GM12873 (cell line): Measurements from ENCODE around the gene AGGF1.

Experiments used
- CTCF ChIP-seq: IDR thresholded peaks from 2 replicates; pipeline ENCODE4 v1.5.1; 2012; ENCODE audit warnings: low read depth, mild to moderate bottlenecking, moderate library complexity, low read length, control low read depth; ENCODE audit not compliant: insufficient read depth; ENCODE audit errors: missing control alignments

AGGF1 gene

DNA sequence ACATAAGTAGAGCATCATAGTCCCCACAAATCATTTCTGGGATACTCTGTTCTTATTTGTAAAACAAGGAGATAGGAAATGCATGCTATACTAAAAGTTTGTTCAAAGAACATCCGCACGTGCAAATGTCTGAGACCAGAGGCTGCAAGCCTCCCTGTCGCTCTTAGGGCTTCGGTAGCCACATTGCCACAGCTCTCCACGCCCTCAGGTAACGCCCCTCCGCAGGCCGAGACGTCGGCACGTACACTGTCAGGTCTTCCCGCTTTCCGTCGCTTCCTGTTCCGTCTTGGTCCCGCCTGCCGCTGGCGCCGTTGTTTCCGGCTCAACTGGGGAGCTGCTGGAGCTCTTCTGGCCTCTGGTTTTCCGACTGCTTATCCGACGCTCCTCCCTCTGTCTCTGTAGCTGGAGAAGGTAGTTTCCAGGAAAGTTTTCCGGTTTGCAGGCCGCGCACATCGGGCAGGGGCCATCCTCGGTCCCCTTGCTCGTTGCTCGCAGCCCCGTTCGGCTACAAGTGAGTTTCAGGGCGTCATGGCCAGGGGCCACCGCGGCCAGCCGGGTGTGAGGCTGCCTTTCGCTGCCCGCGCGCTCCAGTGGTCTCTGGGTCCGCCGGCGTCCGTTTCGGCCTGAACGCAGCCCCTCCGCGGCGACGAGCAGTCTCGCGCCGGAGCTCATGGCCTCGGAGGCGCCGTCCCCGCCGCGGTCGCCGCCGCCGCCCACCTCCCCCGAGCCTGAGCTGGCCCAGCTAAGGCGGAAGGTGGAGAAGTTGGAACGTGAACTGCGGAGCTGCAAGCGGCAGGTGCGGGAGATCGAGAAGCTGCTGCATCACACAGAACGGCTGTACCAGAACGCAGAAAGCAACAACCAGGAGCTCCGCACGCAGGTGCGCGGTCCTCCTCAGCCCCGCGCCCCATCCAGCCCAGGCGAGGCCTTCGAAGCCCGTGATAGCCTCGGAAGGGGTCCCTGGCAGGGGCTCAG is at the start of gene AGGF1:
Gene AGGF1, plus strand, starts transcription at position 308 of the 975 bp plus-strand sequence. Its CDS starts 363 bp downstream, at position 671.
- no peak for TF ChIP-seq CTCF

DNA sequence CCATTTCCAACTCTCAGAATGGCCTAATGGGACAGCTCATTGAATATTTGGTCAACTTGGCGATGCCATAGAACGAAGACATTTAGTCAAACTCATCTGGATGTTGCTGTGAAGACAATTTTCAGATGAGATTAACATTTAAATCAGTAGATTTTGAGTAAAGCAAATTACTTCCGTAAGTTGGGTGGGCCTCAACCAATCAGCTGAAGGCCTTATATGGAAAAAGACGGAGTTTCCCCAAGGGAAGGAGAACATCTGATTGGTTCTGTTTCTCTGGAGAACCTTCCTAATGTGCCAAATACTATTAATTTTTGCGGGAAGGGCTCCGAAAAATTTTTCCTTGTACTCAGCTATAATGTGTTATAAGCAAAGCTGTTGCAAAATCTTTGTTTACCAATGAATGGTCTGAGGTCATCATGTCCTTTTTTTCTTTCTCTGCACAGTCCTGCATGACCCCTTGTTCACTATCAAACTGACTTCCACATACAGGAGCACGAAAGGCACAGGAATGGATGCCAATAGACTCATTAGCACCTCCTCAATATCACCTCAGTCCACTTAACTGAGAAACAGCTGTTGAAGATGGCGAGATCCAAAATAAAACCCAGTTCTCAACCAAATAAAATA is 49.6 kb upstream of the AGGF1 start:
- TF ChIP-seq CTCF = no peak

GRCh38 chr5:76982450-76982849 is 47.8 kb upstream of the AGGF1 start:
- no peak for TF ChIP-seq CTCF

DNA sequence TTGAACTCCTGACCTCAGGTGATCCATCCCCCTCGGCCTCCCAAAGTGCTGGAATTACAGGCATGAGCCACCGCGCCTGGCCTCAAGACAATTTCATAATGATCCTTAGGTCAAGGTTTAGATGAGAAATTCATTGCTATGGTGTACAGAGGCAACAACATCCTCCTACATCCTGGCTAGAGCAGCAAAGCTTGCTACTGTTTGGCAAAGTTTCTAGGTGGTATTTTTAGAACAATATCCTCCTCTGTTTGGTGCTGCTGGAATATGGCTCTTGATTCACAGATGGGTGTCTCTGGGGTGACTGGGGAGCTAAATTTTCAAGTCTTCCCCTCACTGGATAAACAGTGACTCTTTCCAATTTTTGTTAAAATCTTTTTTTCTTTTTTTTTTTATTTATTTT is 46.7 kb upstream of the AGGF1 start:
- no peak for TF ChIP-seq CTCF

- TF ChIP-seq CTCF = no peak
These were observed 43.2 kb upstream of the AGGF1 start for GRCh38 chr5:76986825-76987526.

- TF ChIP-seq CTCF = no peak
These were observed 39.2 kb upstream of the AGGF1 start for GRCh38 chr5:76990899-76991459.

DNA sequence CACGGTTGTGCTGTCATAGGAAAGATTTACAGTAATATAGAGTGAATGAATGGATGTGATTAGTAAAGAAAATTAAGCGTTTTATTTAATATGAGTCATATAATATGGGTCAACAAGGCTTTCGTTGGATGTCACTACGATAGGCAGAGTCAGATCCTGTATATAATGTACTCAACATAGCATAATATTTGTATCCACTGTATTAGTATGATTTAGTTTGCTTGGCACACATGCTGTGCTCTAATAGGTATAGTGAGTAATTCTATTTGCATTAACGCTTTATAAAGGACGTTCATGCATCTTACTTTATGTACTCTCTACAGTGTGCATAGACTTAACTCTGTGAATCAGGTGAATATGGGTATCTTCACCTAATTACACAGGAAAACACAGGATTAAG is 35.9 kb upstream of the AGGF1 start:
- no peak for TF ChIP-seq CTCF
